GM12801 (cell line): Measurements from ENCODE around the gene ASXL1.

Source experiments
- TF ChIP-seq, protein P1 (sequence below): IDR thresholded peaks from one replicate; pipeline ENCODE4 v1.5.1; 2011; ENCODE audit warnings: control low read depth; ENCODE audit not compliant: insufficient read length; ENCODE audit errors: extremely low read depth

ASXL1 gene

GRCh38 chr20:32343439-32343838 lies 14.7 kb upstream of the ASXL1 start:
- TF ChIP-seq, protein P1, sequence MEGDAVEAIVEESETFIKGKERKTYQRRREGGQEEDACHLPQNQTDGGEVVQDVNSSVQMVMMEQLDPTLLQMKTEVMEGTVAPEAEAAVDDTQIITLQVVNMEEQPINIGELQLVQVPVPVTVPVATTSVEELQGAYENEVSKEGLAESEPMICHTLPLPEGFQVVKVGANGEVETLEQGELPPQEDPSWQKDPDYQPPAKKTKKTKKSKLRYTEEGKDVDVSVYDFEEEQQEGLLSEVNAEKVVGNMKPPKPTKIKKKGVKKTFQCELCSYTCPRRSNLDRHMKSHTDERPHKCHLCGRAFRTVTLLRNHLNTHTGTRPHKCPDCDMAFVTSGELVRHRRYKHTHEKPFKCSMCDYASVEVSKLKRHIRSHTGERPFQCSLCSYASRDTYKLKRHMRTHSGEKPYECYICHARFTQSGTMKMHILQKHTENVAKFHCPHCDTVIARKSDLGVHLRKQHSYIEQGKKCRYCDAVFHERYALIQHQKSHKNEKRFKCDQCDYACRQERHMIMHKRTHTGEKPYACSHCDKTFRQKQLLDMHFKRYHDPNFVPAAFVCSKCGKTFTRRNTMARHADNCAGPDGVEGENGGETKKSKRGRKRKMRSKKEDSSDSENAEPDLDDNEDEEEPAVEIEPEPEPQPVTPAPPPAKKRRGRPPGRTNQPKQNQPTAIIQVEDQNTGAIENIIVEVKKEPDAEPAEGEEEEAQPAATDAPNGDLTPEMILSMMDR = no peak

GRCh38 chr20:32344835-32345506 lies 13.2 kb upstream of the ASXL1 start:
- TF ChIP-seq, protein P1 = no peak

GRCh38 chr20:32348207-32348606 lies 9.9 kb upstream of the ASXL1 start:
- TF ChIP-seq, protein P1 = no peak

DNA sequence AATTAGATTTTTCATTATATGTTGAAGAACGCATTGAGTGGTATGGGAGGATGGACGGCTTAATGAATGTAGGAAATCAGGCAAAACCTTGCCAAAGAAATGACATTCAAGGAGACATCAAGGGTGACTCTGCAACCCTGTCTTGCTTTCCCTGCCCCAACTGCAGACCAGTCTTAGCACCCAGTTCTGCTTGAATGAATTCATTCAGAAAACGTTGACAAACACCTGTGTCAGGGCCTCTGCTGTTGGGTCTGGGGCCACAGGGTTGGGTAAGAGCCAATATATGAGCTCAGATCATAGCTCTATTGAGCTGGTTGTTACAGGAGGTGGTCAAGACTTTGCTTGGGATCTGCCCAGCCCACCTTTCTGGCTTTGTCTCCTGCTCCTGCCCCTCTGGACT lies 7.7 kb upstream of the ASXL1 start:
- TF ChIP-seq, protein P1 = no peak

- TF ChIP-seq, protein P1 = no peak
Observed at GRCh38 chr20:32352121-32352720, 5.9 kb upstream of the ASXL1 start.

DNA sequence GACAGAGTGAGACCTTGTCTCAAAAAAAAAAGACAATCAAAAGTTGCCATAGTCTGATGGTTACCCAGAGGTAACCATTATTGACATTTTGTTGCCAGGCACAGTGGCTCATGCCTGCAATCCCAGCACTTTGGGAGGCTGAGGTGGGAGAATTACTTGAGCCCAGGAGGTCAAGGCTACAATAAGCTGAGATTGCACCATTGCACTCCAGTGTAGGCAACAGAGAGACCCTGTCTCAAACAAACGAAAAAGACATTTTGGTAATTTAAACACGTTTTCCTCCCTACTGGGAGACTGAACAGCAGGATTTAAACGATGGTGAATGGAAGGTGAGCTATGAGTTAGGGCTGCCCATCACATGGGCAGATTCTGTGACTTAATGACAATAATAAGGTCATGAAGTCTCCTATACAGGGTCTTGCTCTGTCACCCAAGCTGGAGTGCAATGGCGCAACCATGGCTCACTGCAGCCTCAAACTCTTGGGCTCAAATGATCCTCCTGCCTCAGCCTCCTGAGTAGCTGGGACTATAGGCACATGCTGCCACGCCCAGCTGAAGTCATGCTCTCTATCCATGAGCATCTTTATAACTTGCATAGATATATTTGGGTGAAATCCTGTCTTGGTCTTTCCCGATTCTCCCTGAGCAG lies 4.2 kb upstream of the ASXL1 start:
- TF ChIP-seq, protein P1 = no peak

DNA sequence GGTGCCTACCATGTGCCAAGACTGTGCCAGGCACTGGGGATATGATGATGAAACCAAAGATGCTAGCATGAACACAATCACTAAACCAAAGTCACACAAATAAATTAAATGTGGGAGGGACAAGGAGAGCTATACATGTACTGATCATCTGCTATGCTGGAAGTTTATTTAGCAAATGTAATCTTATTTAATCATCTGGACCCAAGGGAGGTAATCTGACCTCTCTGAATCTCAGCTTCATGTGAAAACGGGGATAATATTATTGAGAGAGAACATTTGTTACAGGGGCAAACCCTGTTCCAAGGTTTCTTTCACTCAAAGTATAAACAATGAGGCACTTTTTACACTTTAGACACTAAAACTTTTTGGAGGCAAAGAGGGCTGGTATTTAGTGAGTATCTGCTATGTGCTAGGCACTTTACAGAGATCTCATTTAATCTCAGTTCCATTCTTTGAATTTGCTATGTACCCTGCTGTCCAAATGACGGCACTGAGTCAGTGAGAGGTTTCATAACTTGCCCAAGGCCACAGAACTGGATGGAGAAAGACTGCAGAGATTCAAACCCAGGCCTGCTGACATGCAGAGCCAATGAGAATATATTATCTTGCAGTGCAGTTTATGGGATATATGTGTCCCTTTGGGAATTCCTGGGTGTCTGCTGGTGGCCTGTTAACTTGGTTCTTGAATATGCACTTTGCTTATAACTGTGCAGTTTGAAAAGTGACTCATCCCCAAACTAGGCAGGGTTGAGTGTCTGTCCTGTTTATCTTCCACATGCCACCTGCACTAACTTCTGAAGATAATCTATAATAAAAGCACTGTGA lies 3.3 kb upstream of the ASXL1 start:
- TF ChIP-seq, protein P1 = no peak
